Measurements from ENCODE around the gene SF3A2.

- no peak for TF ChIP-seq EZH2phosphoT487 (IDR thresholded peaks at IDR 0.05)
- no peak for TF ChIP-seq CTCF (IDR thresholded peaks at IDR 0.05)
- TF ChIP-seq EZH2 (IDR thresholded peaks at IDR 0.05), result no peak
Observed at GRCh38 chr19:2252797-2253105, 16.1 kb downstream of the SF3A2 start.
